ENCODE measurements around the gene LPIN1. TPM values are rescaled to one million over a fixed set of nuclear protein-coding genes. Genes with fewer than 3 reads are reported as not detected.

The LPIN1 gene
- total and polyA plus RNA-seq, 2 of the 8 experiments (the other 6 are each of a cell fraction or from before 2014, with no cell fraction given) = 4.3 to 9.8 TPM

DNA sequence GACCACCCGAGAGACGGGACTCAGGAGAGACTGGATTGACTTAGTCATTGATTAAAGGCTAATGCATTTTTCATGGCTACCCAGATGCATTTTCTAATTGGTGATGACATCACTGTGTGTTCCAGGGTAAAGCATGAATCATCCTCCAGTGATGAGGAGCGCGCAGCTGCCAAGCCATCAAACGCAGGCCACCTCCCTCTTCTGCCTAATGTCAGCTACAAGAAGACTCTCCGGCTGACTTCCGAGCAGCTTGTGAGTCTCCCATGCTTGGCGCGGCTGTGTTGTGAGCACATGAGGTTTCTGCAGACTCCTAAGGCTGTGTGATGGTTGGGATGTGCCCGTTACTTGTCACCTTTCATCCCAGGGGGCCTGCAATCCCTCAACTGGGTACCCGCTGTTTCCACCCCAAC is 56.4 kb downstream of the LPIN1 start:
- H3K9ac ChIP-seq (replicated peaks in 1 of 4; ENCODE audit: extremely low read depth in 1 of 4, low read depth in 3 of 4, low read length in 3 of 4) = no peak overlapping the region
- H3K4ac ChIP-seq (replicated peaks; ENCODE audit: insufficient read length, low read depth, low read length) = no peak overlapping the region
- no peaks in the 10 kb centered on the region for H3K23me2 ChIP-seq (ENCODE audit: low read depth, low read length)
- DNase-seq (ENCODE audit: low read depth in 1 of 2, low spot score in 2 of 2) (no peak), FAIRE-seq (no peak)
- H3K56ac ChIP-seq (replicated peaks; ENCODE audit: insufficient read length, low read depth, low read length) = no peak overlapping the region
- H2AFZ ChIP-seq (ENCODE audit: low read length) = no peak overlapping the region
- peaks cover 0 to 16% (median under 1%) of the 10 kb centered on the region in 4 experiments; a peak in 2 of 8 replicates for H3K36me3 ChIP-seq (ENCODE audit: control insufficient read depth in 2 of 4, insufficient read depth in 4 of 4, low read length in 3 of 4)
- no peak overlapping the region for H2BK120ac ChIP-seq (replicated peaks; ENCODE audit: low read depth, low read length)
- CTCF ChIA-PET (ENCODE audit: partially characterized antibody) = interaction anchor here (1.4 to 3.1 kb wide), 3 partner anchors 14 to 115 kb away, joined by 4 to 15 read pairs (median 6); no protein-coding TSS in a partner anchor
- no peaks in the 10 kb centered on the region for H3K4me1 ChIP-seq (replicated peaks in 1 of 4; ENCODE audit: control insufficient read depth in 3 of 4, insufficient read depth in 4 of 4, low read length in 3 of 4)
- H3K18ac ChIP-seq (ENCODE audit: extremely low read depth, low read length) = no peak overlapping the region
- no peak overlapping the region for H3K23ac ChIP-seq (ENCODE audit: insufficient read length)
- H3K27me3 ChIP-seq (replicated peaks in 1 of 4; ENCODE audit: control insufficient read depth in 3 of 4, extremely low read depth in 1 of 4, insufficient read depth in 3 of 4, low read length in 3 of 4) = no peaks in the 10 kb centered on the region
- no peak overlapping the region for H2BK5ac ChIP-seq (ENCODE audit: low read depth, low read length)
- H3K9me3 ChIP-seq (ENCODE audit: insufficient read depth in 2 of 2, low read depth in 1 of 2, low read length in 1 of 2) = no peaks in the 10 kb centered on the region
- no peaks in the 10 kb centered on the region for H3K79me2 ChIP-seq (ENCODE audit: control insufficient read depth in 1 of 2, insufficient read depth in 2 of 2, low read length in 2 of 2)
- no peak overlapping the region for H3K27ac ChIP-seq (ENCODE audit: low read depth, low read length)
- no peaks in the 10 kb centered on the region for H4K20me1 ChIP-seq (replicated peaks in 1 of 2; ENCODE audit: control insufficient read depth in 1 of 2, insufficient read depth in 2 of 2, low read length in 2 of 2)
- no peak overlapping the region for H3K4me3 ChIP-seq (ENCODE audit: extremely low read depth in 1 of 4, insufficient read depth in 2 of 4, low read depth in 3 of 4, low read length in 4 of 4)
- no peak overlapping the region for H3K14ac ChIP-seq (ENCODE audit: insufficient read length)
- 95% methylated on average over 11 of the region's 11 CpGs; no CpG with 5 or more reads in 1 of the 2 experiments for WGBS, 2 experiments (ENCODE audit: extremely low coverage in 1 of 2, insufficient coverage in 1 of 2, insufficient read length in 1 of 2, insufficient replicate concordance in 2 of 2, low coverage in 1 of 2, low lambda C conversion rate in 2 of 2, missing lambda C conversion rate in 1 of 2)
- POLR2A ChIA-PET (ENCODE audit: partially characterized antibody) = no interaction called here
- no peak overlapping the region for H2BK20ac ChIP-seq (ENCODE audit: low read length)
- no peak overlapping the region for H4K91ac ChIP-seq (replicated peaks; ENCODE audit: insufficient read length, low read length)
- no peak overlapping the region for H4K5ac ChIP-seq (ENCODE audit: insufficient read length, low read depth, low read length)
- H3K79me1 ChIP-seq (ENCODE audit: low read depth, low read length) = no peaks in the 10 kb centered on the region
- H3K4me2 ChIP-seq (ENCODE audit: insufficient read depth in 1 of 2, low read depth in 2 of 2, low read length in 2 of 2) = no peak overlapping the region
- H4K8ac ChIP-seq (ENCODE audit: extremely low read depth, insufficient read depth, low read length) = no peak overlapping the region
- H2AK5ac ChIP-seq (ENCODE audit: low read depth, low read length) = no peak overlapping the region
- H2BK12ac ChIP-seq (ENCODE audit: low read depth, low read length) = no peak overlapping the region
- no peak overlapping the region for H2BK15ac ChIP-seq (ENCODE audit: low read length)
- TF ChIP-seq SP1 (IDR thresholded peaks at IDR 0.05; ENCODE audit: low read depth, low read length) = no peak
- TF ChIP-seq, protein P1, sequence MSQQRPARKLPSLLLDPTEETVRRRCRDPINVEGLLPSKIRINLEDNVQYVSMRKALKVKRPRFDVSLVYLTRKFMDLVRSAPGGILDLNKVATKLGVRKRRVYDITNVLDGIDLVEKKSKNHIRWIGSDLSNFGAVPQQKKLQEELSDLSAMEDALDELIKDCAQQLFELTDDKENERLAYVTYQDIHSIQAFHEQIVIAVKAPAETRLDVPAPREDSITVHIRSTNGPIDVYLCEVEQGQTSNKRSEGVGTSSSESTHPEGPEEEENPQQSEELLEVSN (IDR thresholded peaks at IDR 0.05) = no peak
- no peak for TF ChIP-seq PHF8 (conservative IDR thresholded peaks at IDR 0.05; ENCODE audit: low read depth, low read length)
- no peak for TF ChIP-seq RNF2 (IDR thresholded peaks at IDR 0.05; ENCODE audit: borderline replicate concordance, low read depth, low read length, missing control alignments, poor library complexity, severe bottlenecking)
- TF ChIP-seq JUN (IDR thresholded peaks at IDR 0.05; ENCODE audit: low read depth, low read length) = no peak
- TF ChIP-seq SIX5 (IDR thresholded peaks at IDR 0.05; ENCODE audit: low read depth, low read length) = no peak
- no peak for TF ChIP-seq CEBPB (IDR thresholded peaks at IDR 0.05; ENCODE audit: low read depth, low read length)
- no peak for TF ChIP-seq TBP (IDR thresholded peaks at IDR 0.05; ENCODE audit: low read depth, low read length)
- no peak for TF ChIP-seq TAF7 (optimal IDR thresholded peaks at IDR 0.05; ENCODE audit: borderline replicate concordance, low read depth, low read length)
- no peak for TF ChIP-seq BCL11A (IDR thresholded peaks at IDR 0.05; ENCODE audit: low read depth in 2 of 2, low read length in 2 of 2)
- no peak for TF ChIP-seq HDAC6 (IDR thresholded peaks at IDR 0.05; ENCODE audit: low read depth, low read length)

All from H1 (cell line).